AG08396 (cell line): ENCODE results near the gene UBE2F.
"Not testable (repeated sequence)": the region's sequence is repeated elsewhere in the genome, so short reads cannot be mapped to it uniquely, and the experiment has no call there.

Source experiments
- DNase-seq: peaks from one replicate; pipeline ENCODE4 v3.0.0; 2012; ENCODE audit warnings: low spot score, mixed read lengths

Gene UBE2F

DNA sequence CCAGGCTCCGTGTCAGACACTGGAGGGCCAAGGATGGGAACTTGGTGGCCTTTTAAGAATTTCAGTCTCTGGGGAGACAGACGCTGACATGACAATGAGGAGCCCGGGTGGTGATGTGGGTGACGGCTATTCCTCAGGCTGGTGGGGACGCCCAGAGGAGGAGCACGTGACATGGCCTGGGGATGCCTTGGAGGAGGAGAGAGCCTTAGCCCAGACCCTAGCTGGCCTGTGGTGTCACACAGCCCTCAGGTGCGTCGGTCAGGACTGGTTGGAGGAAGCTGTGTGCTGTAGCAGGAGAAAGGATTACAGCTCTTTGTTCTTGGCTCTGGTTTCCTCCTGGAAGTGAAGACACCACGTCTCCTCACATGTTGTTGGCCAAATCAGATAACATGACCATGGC, 54.0 kb downstream of the UBE2F start:
- no peak for DNase-seq

GRCh38 chr2:238021327-238021726, 54.5 kb downstream of the UBE2F start:
- DNase-seq: no peak

DNA sequence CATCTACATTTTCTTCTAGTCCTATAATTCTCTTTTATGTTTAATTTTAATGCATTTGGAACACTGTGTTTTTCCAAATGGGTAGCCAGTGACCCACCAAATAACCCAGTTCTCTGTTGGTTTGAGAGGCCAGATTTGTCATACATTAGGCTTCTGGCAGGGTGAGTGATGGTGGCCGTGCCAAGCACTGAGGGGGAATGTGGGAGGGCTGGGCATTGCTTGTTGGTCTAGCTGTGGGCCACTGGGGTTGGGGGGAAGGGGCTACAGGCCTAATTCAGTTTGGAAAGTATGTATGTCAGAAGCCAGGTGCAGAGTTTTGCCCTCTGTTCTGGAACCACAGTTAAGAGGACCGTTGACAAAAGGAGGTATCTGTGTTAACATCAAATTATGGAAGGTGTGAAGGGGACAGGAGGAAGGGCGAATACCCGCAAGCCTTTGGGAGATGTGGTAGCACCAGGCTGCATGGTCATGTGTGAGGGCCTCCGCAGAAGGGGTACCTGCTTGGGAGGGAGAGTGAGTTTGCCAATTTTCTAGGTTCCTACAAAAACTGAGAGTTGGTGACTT, 55.9 kb downstream of the UBE2F start:
- no peak for DNase-seq

- no peak for DNase-seq
Measured at GRCh38 chr2:238023608-238024007, 56.8 kb downstream of the UBE2F start.

- DNase-seq: no peak
Measured at GRCh38 chr2:238024986-238025385, 58.2 kb downstream of the UBE2F start.

DNA sequence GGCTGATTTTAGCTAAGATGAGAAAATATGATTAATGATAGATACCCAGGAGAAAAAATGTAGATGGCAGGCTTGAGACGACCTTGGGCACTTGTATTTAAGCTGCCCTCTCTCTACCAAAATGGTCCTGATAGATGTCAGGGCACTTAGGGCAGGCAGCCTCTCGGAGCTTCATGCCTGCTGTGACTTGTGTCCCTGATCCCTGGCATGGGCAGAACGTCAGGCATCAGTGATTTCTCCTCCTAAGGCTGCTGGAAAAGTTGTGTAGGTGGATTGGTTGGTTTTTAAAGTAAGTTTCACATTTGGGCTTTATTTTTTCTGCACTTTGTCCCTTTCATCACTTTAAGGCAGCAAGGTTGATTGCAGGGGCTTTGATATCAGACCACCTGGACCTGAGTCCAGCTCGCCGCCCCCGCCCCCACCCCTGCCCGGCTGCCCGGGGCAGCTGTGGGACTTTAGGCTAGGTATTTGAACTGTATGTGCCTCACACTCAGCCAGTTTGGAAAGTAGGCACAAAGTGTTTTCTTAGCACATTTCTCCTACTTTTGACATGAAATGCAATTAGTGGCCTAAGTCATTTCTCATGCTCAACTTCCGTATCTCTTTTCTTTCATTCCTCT, 59.0 kb downstream of the UBE2F start:
- DNase-seq: no peak

DNA sequence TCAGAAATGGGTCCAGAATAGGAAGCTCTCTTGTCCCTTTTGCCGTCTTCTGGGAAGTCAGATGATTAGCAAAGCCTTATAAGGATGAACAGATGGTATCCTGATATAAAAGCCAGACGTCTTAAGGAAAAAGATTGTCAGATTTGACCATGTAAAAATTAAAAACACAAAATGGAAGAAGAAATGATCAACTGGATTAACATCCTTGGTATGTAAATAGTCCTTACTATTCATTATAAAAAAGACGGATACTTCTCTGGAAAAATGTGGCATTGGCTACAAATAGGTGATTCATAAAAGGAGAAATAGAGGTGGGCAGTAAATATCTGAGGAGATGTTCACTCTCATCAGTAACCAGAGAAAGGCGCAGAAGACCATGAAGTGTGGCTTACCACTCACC, 60.2 kb downstream of the UBE2F start:
- DNase-seq: peak; percentile 28

- no peak for DNase-seq
Measured at GRCh38 chr2:238027591-238028415, 61.0 kb downstream of the UBE2F start.

DNA sequence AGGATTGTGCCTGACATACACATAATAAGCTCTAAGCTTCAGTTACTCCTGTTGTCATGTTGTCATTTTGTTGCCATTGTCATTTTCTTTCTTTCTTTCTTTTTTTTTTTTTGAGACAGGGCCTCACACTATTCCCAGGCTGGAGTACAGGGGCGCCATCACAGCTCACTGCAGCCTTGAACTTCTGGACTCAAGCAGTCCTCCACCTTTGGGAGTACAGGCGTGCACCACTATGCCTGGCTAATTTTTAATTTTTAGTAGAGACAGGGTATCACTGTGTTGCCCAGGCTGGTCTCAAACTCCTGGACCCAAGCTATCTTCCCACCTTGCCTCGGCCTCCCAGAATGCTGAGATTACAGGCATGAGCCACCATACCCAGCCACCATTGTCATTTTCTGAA, 63.0 kb downstream of the UBE2F start:
- DNase-seq: no peak

- no peak for DNase-seq
Measured at GRCh38 chr2:238030422-238031155, 63.8 kb downstream of the UBE2F start.

GRCh38 chr2:238031751-238032150, 64.9 kb downstream of the UBE2F start:
- no peak for DNase-seq

DNA sequence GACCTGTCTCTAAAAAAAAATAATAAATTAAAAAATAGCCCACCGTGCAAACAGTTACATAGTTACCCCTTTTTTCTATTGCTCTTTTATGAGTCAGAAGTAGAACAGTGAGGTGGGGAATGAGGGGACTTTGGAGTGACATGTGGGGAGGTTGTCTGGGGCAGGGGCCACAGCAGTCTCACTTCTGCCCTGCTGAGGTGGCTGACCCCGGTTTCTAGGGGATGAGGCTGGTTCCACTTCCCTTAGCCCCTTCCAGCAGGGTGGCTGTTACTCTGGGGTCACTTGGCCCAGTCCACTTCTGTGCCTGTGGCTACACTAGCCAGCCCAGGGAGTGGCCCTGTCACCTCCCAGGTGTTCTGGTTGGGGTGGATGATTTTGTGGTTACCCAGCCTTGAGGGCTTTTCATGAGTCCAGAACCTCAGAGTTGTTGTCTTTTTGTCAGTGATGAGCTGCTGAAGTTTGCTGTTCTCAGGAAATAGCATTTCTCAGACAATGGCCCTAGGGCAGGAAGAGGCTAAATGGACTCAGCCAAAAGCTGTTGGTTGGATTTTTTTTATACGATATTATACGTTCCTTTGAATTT, 66.0 kb downstream of the UBE2F start:
- no peak for DNase-seq

DNA sequence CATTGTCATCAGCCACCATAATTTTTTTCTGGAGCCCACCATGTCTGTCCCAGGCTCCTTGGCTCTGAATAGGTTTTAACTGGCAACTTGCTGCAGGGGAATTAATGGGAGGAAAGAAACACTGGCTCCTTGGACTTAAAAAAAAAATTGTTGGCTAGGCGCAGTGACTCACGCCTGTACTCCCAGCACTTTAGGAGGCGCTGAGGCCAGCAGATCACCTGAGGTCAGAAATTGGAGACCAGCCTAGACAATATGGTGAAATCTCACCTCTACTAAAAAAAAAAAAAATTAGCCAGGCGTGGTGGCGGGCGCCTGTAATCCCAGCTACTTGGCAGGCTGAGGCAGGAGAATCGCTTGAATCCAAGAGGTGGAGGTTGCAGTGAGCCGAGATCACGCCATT, 67.2 kb downstream of the UBE2F start:
- DNase-seq: not testable (repeated sequence)

DNA sequence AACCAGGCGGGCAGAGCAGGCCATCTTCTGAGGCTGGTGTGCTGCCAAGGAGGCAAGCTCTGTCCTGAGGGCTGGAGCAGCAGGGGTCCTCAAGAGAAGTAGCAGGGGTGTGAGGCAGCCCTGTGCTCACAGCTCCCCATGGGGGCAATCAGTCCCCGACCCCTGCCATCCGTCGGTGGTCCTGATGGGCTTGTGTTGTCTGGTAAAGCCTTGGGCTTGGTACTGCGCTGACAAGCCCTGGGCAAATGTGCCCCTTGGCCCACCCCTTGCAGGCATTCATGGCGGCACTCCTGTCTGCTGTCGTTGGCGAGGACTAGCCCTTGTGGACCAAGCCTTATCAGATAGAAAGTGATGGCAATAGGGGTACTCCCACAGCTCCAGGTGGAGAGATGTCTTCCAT, 71.4 kb downstream of the UBE2F start:
- DNase-seq: no peak

GRCh38 chr2:238039151-238039550, 72.3 kb downstream of the UBE2F start:
- DNase-seq: no peak

GRCh38 chr2:238039985-238040384, 73.2 kb downstream of the UBE2F start:
- no peak for DNase-seq

GRCh38 chr2:238040918-238041317, 74.1 kb downstream of the UBE2F start:
- DNase-seq: no peak

GRCh38 chr2:238042090-238042489, 75.3 kb downstream of the UBE2F start:
- DNase-seq: no peak

- no peak for DNase-seq
Measured at GRCh38 chr2:238042849-238043584, 76.2 kb downstream of the UBE2F start.

DNA sequence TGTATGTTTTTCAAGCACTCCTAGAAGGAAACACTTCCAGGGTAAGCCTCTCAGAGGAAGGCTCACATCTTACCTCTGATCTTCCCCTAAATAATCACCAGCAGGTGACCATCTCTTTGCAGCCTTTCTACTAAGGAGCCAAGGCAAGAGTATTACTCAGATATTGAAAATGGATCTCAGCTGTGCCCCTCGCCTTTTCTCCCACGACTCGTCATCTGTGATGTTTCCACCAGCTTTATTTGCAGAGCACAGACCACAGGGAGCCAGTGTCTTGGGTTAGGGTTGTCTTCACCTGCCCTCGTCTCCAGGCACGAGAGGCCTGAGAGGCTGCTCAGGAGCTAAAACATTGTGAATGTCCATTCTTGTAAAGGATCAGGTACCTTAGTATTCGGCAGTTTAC, 77.0 kb downstream of the UBE2F start:
- DNase-seq: no peak

DNA sequence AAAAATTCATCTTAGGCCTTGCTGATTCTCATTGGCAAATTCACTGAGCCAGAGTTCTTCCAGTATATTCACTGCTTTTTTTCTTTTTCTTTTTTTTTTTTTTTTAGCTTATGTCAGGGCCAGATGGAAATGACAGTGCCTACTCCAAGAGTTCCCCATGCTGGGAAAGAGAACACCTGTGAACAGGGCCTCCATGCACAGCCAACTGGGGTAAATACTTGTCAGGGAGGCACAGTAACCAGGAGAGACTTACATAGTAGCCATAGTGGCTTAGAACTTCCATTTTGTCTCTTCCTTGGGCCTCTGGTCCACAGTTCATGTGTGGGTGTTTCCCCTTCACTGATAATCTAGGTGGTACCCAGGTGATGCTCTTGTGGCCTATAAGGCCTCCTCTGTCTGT, 78.8 kb downstream of the UBE2F start:
- DNase-seq: no peak
